CD4-positive, alpha-beta T cell (primary cell): Measurements from ENCODE around the gene NUDT16L1. TPM values are rescaled to one million over a fixed set of nuclear protein-coding genes. Genes with fewer than 3 reads are reported as not detected.
"Not testable (repeated sequence)": the region's sequence is repeated elsewhere in the genome, so short reads cannot be mapped to it uniquely, and the experiment has no call there.

Experiments
- ATAC-seq: fragments of 200-7000 bp; cut with Tn5 transposase; one replicate; pipeline ENCODE4 v1.10.0; 2022; ENCODE audit warnings: mild to moderate bottlenecking; ENCODE audit not compliant: poor library complexity
- CTCF ChIA-PET: fragments of 350-600 bp; sonication (Branson Sonifier 250); formaldehyde crosslinking; loops from one replicate; lab custom pipeline; 2021; ENCODE audit warnings: antibody characterized with exemption, inconsistent platforms; lab: Charles Lee
- POLR2A ChIA-PET: fragments of 350-600 bp; sonication (Branson Sonifier 250); formaldehyde crosslinking; loops from one replicate; lab custom pipeline; 2021; ENCODE audit warnings: antibody characterized with exemption, inconsistent platforms; lab: Charles Lee
- DNase-seq, 14 experiments: peaks; one replicate each; pipeline ENCODE4 v3.0.0-alpha.2; 2013 to 2020; ENCODE audit warnings: mixed read lengths in 2 of 14
- H3K27ac ChIP-seq, 2 donors: one replicate each; pipeline versions ENCODE4 v1.5.1 to v1.7.0; 2013; ENCODE audit warnings: low read length in 2 of 2, low read depth in 1 of 2, mild to moderate bottlenecking in 1 of 2
- H3K27me3 ChIP-seq, 2 experiments: 1 replicate in 1 of 2; 2 replicates in 1 of 2; pipeline versions ENCODE4 v1.6.1 to v1.7.0; 2013; ENCODE audit warnings: low read length in 2 of 2, control low read depth in 1 of 2, mild to moderate bottlenecking in 1 of 2, moderate library complexity in 1 of 2; ENCODE audit not compliant: insufficient read depth in 2 of 2, control insufficient read depth in 1 of 2
- H3K36me3 ChIP-seq: one replicate; pipeline ENCODE4 v1.6.1; 2013; ENCODE audit warnings: low read length, control low read depth; ENCODE audit not compliant: insufficient read depth
- H3K4me1 ChIP-seq: one replicate; pipeline ENCODE4 v1.6.1; 2013; ENCODE audit warnings: low read length, control low read depth; ENCODE audit not compliant: insufficient read depth
- H3K4me3 ChIP-seq: one replicate; pipeline ENCODE4 v1.5.1; 2013; ENCODE audit warnings: mild to moderate bottlenecking, low read length, moderate library complexity
- H3K9me3 ChIP-seq, 2 experiments: 1 replicate in 1 of 2; 2 replicates in 1 of 2; pipeline versions ENCODE4 v1.6.1 to v1.7.0; 2013; ENCODE audit warnings: low read length in 2 of 2, mild to moderate bottlenecking in 2 of 2, control low read depth in 1 of 2, moderate library complexity in 1 of 2; ENCODE audit not compliant: control insufficient read depth in 1 of 2, insufficient read depth in 1 of 2
- H3K27ac Mint-ChIP-seq: one replicate; pipeline ENCODE4 v1.8.0; 2020; ENCODE audit warnings: mixed read lengths
- H3K27me3 Mint-ChIP-seq: one replicate; pipeline ENCODE4 v1.8.0; 2021; ENCODE audit warnings: mixed read lengths
- H3K36me3 Mint-ChIP-seq: one replicate; pipeline ENCODE4 v1.8.0; 2021; ENCODE audit warnings: low read depth, mixed read lengths
- H3K4me1 Mint-ChIP-seq: one replicate; pipeline ENCODE4 v1.8.0; 2021; ENCODE audit warnings: low read depth, mixed read lengths
- H3K4me3 Mint-ChIP-seq: one replicate; pipeline ENCODE4 v1.8.0; 2020; ENCODE audit warnings: mild to moderate bottlenecking, mixed read lengths
- H3K9me3 Mint-ChIP-seq: one replicate; pipeline ENCODE4 v1.8.0; 2020; ENCODE audit warnings: mixed read lengths
- intact Hi-C, 2 experiments: fragments of 100-400 bp; cut with DNase I in 1 of 2; cut with micrococcal nuclease in 1 of 2; formaldehyde crosslinking; loops; one replicate each; pipeline versions ENCODE4 v1.15.1 to v1.9.0; 2023 to 2025; cut with DNase I, micrococcal nuclease
- total RNA-seq, 174 experiments: library from RNA in 2 of 174; stranded (reverse) in 2 of 174; gene quantifications; one replicate each; pipeline ENCODE4 v1.2.3 and lab custom pipeline; 2021 to 2026
- TF ChIP-seq, protein P1 (sequence below): fragments of 200-600 bp; IDR thresholded peaks from one replicate; pipeline ENCODE4 v1.8.0; 2022; ENCODE audit warnings: antibody characterized with exemption, mild to moderate bottlenecking

The NUDT16L1 gene
- total RNA-seq, 2 experiments from 2014 or later: 75.2 to 78.9 TPM

DNA sequence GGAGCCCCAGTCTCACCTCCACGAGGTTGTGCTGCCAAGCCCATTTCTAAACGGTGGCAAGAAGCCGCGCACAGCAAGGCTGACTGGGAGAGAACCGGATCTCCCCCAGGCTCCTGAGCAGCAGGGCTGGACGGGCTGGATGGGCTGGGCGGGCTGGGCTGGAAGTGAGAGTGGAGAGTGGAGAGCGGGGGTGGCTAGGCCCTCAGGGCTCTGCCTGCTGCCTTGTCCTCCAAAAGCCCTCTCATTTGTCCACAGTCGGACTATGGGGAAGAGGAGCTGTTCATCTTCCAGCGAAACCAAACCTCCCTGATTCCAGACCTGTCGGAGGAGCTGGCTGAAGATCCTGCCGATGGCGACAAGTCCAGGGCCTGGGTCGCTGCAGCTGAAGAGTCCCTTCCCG is 44.2 kb downstream of the NUDT16L1 start:
- Histone ChIP-seq H3K36me3 (no peaks in the 10 kb centered on the region), H3K27me3 (no peaks in the 10 kb centered on the region), H3K4me1 (peaks cover 21% of the 10 kb centered on the region), H3K9me3 (no peaks in the 10 kb centered on the region), H3K27ac (no peak overlapping the region), H3K4me3 (no peak overlapping the region)
- no peak for ATAC-seq
- Mint-ChIP-seq H3K27ac (no peak overlapping the region), H3K9me3 (no peaks in the 10 kb centered on the region), H3K4me3 (no peak overlapping the region), H3K27me3 (no peaks in the 10 kb centered on the region), H3K4me1 (peaks cover 26% of the 10 kb centered on the region), H3K36me3 (peaks cover 6% of the 10 kb centered on the region)
- no peak for DNase-seq
- ChIA-PET POLR2A (no interaction called here), CTCF (no interaction called here)
- TF ChIP-seq, protein P1, sequence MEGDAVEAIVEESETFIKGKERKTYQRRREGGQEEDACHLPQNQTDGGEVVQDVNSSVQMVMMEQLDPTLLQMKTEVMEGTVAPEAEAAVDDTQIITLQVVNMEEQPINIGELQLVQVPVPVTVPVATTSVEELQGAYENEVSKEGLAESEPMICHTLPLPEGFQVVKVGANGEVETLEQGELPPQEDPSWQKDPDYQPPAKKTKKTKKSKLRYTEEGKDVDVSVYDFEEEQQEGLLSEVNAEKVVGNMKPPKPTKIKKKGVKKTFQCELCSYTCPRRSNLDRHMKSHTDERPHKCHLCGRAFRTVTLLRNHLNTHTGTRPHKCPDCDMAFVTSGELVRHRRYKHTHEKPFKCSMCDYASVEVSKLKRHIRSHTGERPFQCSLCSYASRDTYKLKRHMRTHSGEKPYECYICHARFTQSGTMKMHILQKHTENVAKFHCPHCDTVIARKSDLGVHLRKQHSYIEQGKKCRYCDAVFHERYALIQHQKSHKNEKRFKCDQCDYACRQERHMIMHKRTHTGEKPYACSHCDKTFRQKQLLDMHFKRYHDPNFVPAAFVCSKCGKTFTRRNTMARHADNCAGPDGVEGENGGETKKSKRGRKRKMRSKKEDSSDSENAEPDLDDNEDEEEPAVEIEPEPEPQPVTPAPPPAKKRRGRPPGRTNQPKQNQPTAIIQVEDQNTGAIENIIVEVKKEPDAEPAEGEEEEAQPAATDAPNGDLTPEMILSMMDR: no peak
- intact Hi-C loops: loop anchor here in 1 of 2 experiments (10.0 kb wide), 3 partner anchors 217 to 337 kb away; partner anchors contain the start of genes ALG1, NAGPA and SEC14L5

DNA sequence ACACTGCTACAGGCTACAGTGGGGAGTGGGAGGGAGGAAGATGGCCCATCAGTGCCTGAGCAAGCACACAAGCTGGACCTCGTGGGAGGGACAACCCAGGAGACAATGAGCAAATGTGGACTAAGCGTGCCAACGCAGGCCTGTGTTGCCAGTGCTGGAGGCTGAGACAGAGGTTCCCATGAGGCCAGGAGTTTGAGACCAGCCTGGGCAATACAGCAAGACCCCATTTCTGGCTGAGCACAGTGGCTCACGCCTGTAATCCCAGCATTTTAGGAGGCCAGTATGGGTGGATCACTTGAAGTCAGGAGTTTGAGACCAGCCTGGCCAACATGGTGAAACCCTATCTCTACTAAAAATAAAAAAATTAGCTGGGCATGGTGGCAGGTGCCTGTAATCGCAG is 45.0 kb downstream of the NUDT16L1 start:
- H3K4me3 Mint-ChIP-seq, H3K4me3 ChIP-seq, H3K27ac Mint-ChIP-seq, DNase-seq, H3K27me3 ChIP-seq, H3K27ac ChIP-seq, H3K9me3 ChIP-seq, H3K36me3 ChIP-seq, H3K27me3 Mint-ChIP-seq, CTCF ChIA-PET, H3K36me3 Mint-ChIP-seq, H3K9me3 Mint-ChIP-seq, ATAC-seq: not testable (repeated sequence)
- intact Hi-C loops: loop anchor here in 1 of 2 experiments (10.0 kb wide), 3 partner anchors 216 to 336 kb away; partner anchors contain the start of genes ALG1, NAGPA and SEC14L5
- H3K4me1 ChIP-seq: peaks cover 23% of the 10 kb centered on the region
- H3K4me1 Mint-ChIP-seq: peaks cover 23% of the 10 kb centered on the region
- POLR2A ChIA-PET: interaction anchor here (0.6 kb wide), 1 partner anchor 28 kb away, joined by 5 read pairs; no protein-coding TSS in a partner anchor

DNA sequence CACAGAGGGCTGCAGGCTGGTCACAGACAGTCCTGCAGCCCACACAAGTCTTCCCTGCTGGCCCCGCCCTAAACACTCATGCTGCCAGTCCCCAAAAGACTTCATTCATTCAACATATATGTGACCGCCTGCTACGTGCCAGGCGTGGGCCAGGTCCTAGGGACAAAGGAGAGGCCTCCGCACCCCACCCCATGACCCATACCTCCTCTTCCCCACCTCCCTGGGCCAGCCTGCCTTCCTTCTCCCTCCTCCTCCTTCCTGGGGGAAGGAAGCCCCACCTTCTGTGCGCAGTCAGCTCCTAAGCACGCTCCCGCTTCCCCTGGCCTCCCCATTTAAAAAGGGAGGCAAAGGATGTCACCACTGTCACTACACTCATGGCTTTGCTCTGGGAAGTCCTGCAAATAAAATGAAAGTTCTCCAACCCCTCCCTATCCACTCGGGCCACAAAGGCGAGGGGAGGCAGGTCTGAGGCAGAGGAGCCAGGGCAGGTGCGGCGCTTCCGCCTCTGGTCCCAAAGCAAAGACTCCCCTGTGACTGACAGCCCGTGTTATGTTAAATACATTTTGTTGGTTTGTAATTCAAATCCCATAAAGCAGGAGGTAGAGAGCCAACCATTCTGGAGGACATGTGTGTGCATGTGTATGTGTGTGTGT is 50.0 kb downstream of the NUDT16L1 start:
- Histone ChIP-seq H3K27ac (no peak overlapping the region), H3K4me3 (peak overlapping the region; percentile 17), H3K36me3 (no peaks in the 10 kb centered on the region), H3K9me3 (no peaks in the 10 kb centered on the region), H3K27me3 (no peaks in the 10 kb centered on the region), H3K4me1 (peaks cover 20% of the 10 kb centered on the region)
- intact Hi-C loops: no loop called here
- ATAC-seq: no peak
- Mint-ChIP-seq H3K9me3 (no peaks in the 10 kb centered on the region), H3K27ac (no peak overlapping the region), H3K36me3 (no peaks in the 10 kb centered on the region), H3K4me3 (peak overlapping the region; percentile 25), H3K4me1 (peaks cover 8% of the 10 kb centered on the region), H3K27me3 (no peaks in the 10 kb centered on the region)
- TF ChIP-seq, protein P1: no peak
- POLR2A ChIA-PET: no interaction called here
- CTCF ChIA-PET: no interaction called here
- DNase-seq: no peak
